HEK293 (cell line): Measurements from ENCODE around the gene CHSY1.
A peak's percentile ranks its signal among the peaks of the same experiment; 100 is the strongest.

Experiments
- CTCF ChIA-PET: fragments of 350-600 bp; formaldehyde crosslinking; extraction: SDS; loops from one replicate; lab custom pipeline; 2021; ENCODE audit warnings: antibody characterized with exemption; lab: Yijun Ruan, JAX
- POLR2A ChIA-PET: fragments of 300-600 bp; formaldehyde crosslinking; extraction: SDS; loops from one replicate; lab custom pipeline; 2020; ENCODE audit warnings: antibody characterized with exemption, inconsistent platforms; lab: Yijun Ruan, JAX
- H3K27ac ChIP-seq: fragments of 200-500 bp; sonication (Bioruptor generic); 2 replicates; pipeline ENCODE4 v1.5.1; 2014; ENCODE audit warnings: low read depth, low read length, control low read depth, inconsistent platforms; ENCODE audit errors: extremely low read depth
- H3K36me3 ChIP-seq, 2 experiments: fragments of 200-500 bp in 1 of 2; sonication (Bioruptor generic) in 1 of 2; 1 replicate in 1 of 2; 2 replicates in 1 of 2; pipeline ENCODE4 v1.5.1; 2014 to 2017; ENCODE audit warnings: inconsistent platforms in 2 of 2, low read length in 2 of 2; ENCODE audit not compliant: control insufficient read depth in 2 of 2, insufficient read depth in 1 of 2
- H3K4me1 ChIP-seq: fragments of 200-500 bp; sonication (Bioruptor generic); 2 replicates; pipeline ENCODE4 v1.5.1; 2014; ENCODE audit warnings: mild to moderate bottlenecking, low read length, inconsistent platforms; ENCODE audit not compliant: control insufficient read depth, insufficient read depth
- H3K4me3 ChIP-seq: 2 replicates; pipeline ENCODE4 v1.5.1; 2011; ENCODE audit warnings: low read depth, mild to moderate bottlenecking, control low read depth, low read length, moderate library complexity
- H3K9me3 ChIP-seq: fragments of 200-500 bp; sonication (Bioruptor generic); 2 replicates; pipeline ENCODE4 v1.5.1; 2014; ENCODE audit warnings: low read depth, low read length, inconsistent platforms; ENCODE audit not compliant: control insufficient read depth, insufficient read depth
- EGR2 ChIP-seq: fragments of 450-650 bp; formaldehyde crosslinking; IDR thresholded peaks from 2 replicates; pipeline ENCODE4 v1.5.1; 2016; ENCODE audit warnings: low read depth, missing biosample characterization, missing genetic modification characterization
- FEZF1 ChIP-seq: fragments of 450-650 bp; formaldehyde crosslinking; IDR thresholded peaks from 2 replicates; pipeline ENCODE4 v1.5.1; 2016; ENCODE audit warnings: missing biosample characterization, missing genetic modification characterization
- MYNN ChIP-seq: fragments of 450-650 bp; formaldehyde crosslinking; IDR thresholded peaks from 2 replicates; pipeline ENCODE4 v1.5.1; 2016; ENCODE audit warnings: missing biosample characterization, missing genetic modification characterization, borderline replicate concordance
- SCRT1 ChIP-seq: fragments of 450-650 bp; formaldehyde crosslinking; IDR thresholded peaks from 2 replicates; pipeline ENCODE4 v1.5.1; 2016; ENCODE audit warnings: missing biosample characterization, missing genetic modification characterization, borderline replicate concordance
- SCRT2 ChIP-seq: fragments of 450-650 bp; formaldehyde crosslinking; IDR thresholded peaks from 2 replicates; pipeline ENCODE4 v1.5.1; 2016; ENCODE audit warnings: missing biosample characterization, missing genetic modification characterization
- TRIM28 ChIP-seq: IDR thresholded peaks from 2 replicates; pipeline ENCODE4 v1.6.1; 2011; ENCODE audit warnings: low read length, control low read depth, borderline replicate concordance
- ZBTB1 ChIP-seq: fragments of 450-650 bp; formaldehyde crosslinking; IDR thresholded peaks from 2 replicates; pipeline ENCODE4 v1.5.1; 2016; ENCODE audit warnings: missing biosample characterization, missing genetic modification characterization
- ZNF366 ChIP-seq: fragments of 450-650 bp; formaldehyde crosslinking; conservative IDR thresholded peaks from 2 replicates; pipeline ENCODE4 v1.5.1; 2016; ENCODE audit warnings: missing biosample characterization, missing genetic modification characterization
- ZNF521 ChIP-seq: fragments of 450-650 bp; formaldehyde crosslinking; IDR thresholded peaks from 2 replicates; pipeline ENCODE4 v1.5.1; 2017; ENCODE audit warnings: missing biosample characterization, mild to moderate bottlenecking, missing genetic modification characterization
- ZNF664 ChIP-seq: fragments of 450-650 bp; formaldehyde crosslinking; IDR thresholded peaks from 2 replicates; pipeline ENCODE4 v1.5.1; 2016; ENCODE audit warnings: missing biosample characterization, missing genetic modification characterization
- ZNF768 ChIP-seq: fragments of 450-650 bp; formaldehyde crosslinking; IDR thresholded peaks from 2 replicates; pipeline ENCODE4 v1.5.1; 2018; ENCODE audit warnings: missing biosample characterization, mild to moderate bottlenecking, missing genetic modification characterization
- ZNF791 ChIP-seq: fragments of 450-650 bp; formaldehyde crosslinking; IDR thresholded peaks from 2 replicates; pipeline ENCODE4 v1.5.1; 2016; ENCODE audit warnings: missing biosample characterization, missing genetic modification characterization
- ZNF837 ChIP-seq: fragments of 450-650 bp; formaldehyde crosslinking; IDR thresholded peaks from 2 replicates; pipeline ENCODE4 v1.5.1; 2016; ENCODE audit warnings: missing biosample characterization, missing genetic modification characterization
- ZNF843 ChIP-seq: fragments of 450-650 bp; formaldehyde crosslinking; IDR thresholded peaks from 2 replicates; pipeline ENCODE4 v1.5.1; 2016; ENCODE audit warnings: missing biosample characterization, missing genetic modification characterization
- ZXDB ChIP-seq: fragments of 450-650 bp; formaldehyde crosslinking; IDR thresholded peaks from 2 replicates; pipeline ENCODE4 v1.5.1; 2016; ENCODE audit warnings: missing biosample characterization, missing genetic modification characterization
- TF ChIP-seq, protein P1 (sequence below): fragments of 450-650 bp; formaldehyde crosslinking; IDR thresholded peaks from 2 replicates; pipeline ENCODE4 v1.5.1; 2016; ENCODE audit warnings: missing biosample characterization, missing genetic modification characterization
- TF ChIP-seq, protein P2 (sequence below): fragments of 450-650 bp; formaldehyde crosslinking; IDR thresholded peaks from 2 replicates; pipeline ENCODE4 v1.5.1; 2016; ENCODE audit warnings: missing biosample characterization, missing genetic modification characterization, borderline replicate concordance
- TF ChIP-seq, protein P3 (sequence below): fragments of 450-650 bp; formaldehyde crosslinking; IDR thresholded peaks from 2 replicates; pipeline ENCODE4 v1.5.1; 2016; ENCODE audit warnings: missing biosample characterization, missing genetic modification characterization, low read depth
- TF ChIP-seq, protein P4 (sequence below): fragments of 450-650 bp; formaldehyde crosslinking; IDR thresholded peaks from 2 replicates; pipeline ENCODE4 v1.5.1; 2017; ENCODE audit warnings: missing biosample characterization, missing genetic modification characterization

Gene CHSY1

DNA sequence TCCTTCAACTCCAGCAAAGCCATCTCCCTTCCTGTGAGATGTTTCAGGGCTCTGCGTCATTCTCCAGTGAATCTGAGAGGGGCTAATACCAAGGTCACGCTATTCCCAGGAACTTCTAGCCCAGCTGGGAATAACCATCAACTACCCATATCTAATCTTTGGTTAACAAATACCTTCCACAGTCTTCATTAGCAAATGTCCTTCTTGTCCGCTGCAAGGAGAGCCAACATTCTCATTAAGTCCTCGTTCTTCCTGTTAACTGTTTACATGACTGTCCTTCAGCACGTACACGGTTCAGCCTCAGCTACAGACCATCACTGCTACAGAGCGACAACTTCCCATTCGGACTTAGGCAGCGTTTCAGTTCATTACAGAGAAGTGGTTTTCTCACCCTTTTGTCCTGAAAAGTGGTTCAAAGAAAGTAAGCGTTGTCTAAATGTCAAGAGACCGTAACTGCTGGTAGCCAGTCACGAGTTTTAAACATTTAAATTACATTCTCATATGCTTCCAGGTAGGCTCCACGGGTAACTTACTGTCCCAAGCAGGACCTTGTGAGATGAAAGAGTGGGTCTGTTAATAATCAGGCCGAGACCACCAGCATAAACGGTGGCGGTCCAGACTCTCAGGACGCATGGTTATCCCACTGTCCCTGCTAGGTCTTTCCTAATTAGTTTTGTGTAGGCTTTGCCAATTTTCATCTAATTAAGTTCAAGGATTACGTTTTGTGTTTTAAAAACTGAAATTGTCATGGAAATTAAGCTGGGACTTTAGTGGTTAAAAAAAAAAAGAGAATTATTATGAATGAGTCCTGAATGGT, 63.8 kb downstream of the CHSY1 start:
- H3K27ac ChIP-seq: no peak overlapping the region
- TF ChIP-seq ZNF837 (tag by site-specific recombination) (no peak), ZNF843 (no peak), TRIM28 (peak; percentile 23; the same call in 1 of the 2 replicates)
- TF ChIP-seq, protein P1, sequence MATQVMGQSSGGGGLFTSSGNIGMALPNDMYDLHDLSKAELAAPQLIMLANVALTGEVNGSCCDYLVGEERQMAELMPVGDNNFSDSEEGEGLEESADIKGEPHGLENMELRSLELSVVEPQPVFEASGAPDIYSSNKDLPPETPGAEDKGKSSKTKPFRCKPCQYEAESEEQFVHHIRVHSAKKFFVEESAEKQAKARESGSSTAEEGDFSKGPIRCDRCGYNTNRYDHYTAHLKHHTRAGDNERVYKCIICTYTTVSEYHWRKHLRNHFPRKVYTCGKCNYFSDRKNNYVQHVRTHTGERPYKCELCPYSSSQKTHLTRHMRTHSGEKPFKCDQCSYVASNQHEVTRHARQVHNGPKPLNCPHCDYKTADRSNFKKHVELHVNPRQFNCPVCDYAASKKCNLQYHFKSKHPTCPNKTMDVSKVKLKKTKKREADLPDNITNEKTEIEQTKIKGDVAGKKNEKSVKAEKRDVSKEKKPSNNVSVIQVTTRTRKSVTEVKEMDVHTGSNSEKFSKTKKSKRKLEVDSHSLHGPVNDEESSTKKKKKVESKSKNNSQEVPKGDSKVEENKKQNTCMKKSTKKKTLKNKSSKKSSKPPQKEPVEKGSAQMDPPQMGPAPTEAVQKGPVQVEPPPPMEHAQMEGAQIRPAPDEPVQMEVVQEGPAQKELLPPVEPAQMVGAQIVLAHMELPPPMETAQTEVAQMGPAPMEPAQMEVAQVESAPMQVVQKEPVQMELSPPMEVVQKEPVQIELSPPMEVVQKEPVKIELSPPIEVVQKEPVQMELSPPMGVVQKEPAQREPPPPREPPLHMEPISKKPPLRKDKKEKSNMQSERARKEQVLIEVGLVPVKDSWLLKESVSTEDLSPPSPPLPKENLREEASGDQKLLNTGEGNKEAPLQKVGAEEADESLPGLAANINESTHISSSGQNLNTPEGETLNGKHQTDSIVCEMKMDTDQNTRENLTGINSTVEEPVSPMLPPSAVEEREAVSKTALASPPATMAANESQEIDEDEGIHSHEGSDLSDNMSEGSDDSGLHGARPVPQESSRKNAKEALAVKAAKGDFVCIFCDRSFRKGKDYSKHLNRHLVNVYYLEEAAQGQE (tag by site-specific recombination): no peak
- TF ChIP-seq, all 188 proteins: peak for 1
- POLR2A ChIA-PET: no interaction called here
- Histone ChIP-seq H3K36me3 (peaks cover 3 to 4% of the 10 kb centered on the region in 2 experiments; a peak in 2 of 3 replicates), H3K9me3 (no peaks in the 10 kb centered on the region), H3K4me3 (no peak overlapping the region), H3K4me1 (no peaks in the 10 kb centered on the region; the same call in none of the 2 replicates)
- CTCF ChIA-PET: interaction anchor here (1.3 to 1.6 kb wide), 2 partner anchors 11 to 71 kb away, joined by 3 read pairs; no protein-coding TSS in a partner anchor

DNA sequence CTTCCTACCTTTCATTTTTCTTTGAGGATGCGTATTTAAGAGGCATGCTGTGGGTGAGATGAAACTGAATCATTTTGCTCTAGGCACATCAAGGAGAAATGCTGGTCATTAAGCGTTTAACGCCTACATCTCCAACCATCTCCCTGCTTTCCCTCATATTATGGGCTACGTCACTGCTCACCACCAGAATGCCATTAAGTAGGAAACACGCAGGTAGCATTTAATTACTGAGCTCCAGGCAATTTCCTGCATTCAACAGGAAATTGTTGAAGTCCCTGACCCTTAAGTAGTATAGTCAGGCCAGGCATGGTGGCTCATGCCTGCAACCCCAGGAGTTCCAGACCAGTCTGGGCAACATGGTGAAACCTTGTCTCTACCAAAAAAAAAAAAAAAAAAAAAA, 66.1 kb downstream of the CHSY1 start:
- no peak overlapping the region for H3K27ac ChIP-seq
- ChIA-PET POLR2A (no interaction called here), CTCF (interaction anchor here (0.6 kb wide), 1 partner anchor 9 kb away, joined by 3 read pairs; no protein-coding TSS in a partner anchor)
- no peak overlapping the region for H3K4me3 ChIP-seq
- peaks cover 3 to 23% of the 10 kb centered on the region in 2 experiments; a peak in 2 of 3 replicates for H3K36me3 ChIP-seq
- 0 out of 2 replicates have a peak, but pooled peaks have one; percentile 23 for TF ChIP-seq EGR2
- TF ChIP-seq, protein P2, sequence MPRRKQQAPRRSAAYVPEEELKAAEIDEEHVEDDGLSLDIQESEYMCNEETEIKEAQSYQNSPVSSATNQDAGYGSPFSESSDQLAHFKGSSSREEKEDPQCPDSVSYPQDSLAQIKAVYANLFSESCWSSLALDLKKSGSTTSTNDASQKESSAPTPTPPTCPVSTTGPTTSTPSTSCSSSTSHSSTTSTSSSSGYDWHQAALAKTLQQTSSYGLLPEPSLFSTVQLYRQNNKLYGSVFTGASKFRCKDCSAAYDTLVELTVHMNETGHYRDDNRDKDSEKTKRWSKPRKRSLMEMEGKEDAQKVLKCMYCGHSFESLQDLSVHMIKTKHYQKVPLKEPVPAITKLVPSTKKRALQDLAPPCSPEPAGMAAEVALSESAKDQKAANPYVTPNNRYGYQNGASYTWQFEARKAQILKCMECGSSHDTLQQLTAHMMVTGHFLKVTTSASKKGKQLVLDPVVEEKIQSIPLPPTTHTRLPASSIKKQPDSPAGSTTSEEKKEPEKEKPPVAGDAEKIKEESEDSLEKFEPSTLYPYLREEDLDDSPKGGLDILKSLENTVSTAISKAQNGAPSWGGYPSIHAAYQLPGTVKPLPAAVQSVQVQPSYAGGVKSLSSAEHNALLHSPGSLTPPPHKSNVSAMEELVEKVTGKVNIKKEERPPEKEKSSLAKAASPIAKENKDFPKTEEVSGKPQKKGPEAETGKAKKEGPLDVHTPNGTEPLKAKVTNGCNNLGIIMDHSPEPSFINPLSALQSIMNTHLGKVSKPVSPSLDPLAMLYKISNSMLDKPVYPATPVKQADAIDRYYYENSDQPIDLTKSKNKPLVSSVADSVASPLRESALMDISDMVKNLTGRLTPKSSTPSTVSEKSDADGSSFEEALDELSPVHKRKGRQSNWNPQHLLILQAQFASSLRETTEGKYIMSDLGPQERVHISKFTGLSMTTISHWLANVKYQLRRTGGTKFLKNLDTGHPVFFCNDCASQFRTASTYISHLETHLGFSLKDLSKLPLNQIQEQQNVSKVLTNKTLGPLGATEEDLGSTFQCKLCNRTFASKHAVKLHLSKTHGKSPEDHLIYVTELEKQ (tag by site-specific recombination): no peak
- no peaks in the 10 kb centered on the region for H3K9me3 ChIP-seq
- no peaks in the 10 kb centered on the region; the same call in none of the 2 replicates for H3K4me1 ChIP-seq

DNA sequence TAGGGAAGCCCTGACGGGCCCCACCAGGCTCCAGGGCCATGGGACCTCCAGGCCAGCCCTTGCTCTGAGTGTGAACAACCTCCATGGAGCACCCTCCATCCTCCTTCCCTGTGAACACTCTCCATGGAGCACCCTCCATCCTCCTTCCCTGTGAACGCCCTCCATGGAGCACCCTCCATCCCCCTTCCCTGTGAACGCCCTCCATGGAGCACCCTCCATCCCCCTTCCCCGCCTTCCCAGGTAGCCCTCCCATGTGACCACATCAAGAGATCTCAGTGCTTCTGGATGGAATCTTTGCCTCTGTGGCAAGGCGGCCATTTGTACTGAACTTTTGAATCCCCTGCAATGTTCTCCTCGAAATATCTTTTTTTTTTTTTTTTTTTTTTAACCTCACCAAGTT, 66.5 kb downstream of the CHSY1 start:
- ChIA-PET POLR2A (no interaction called here), CTCF (interaction anchor here (0.6 kb wide), 1 partner anchor 843 kb away, joined by 3 read pairs; no protein-coding TSS in a partner anchor)
- Histone ChIP-seq H3K9me3 (no peaks in the 10 kb centered on the region), H3K4me1 (no peaks in the 10 kb centered on the region; the same call in none of the 2 replicates), H3K36me3 (peaks cover 3 to 24% of the 10 kb centered on the region in 2 experiments; a peak in 2 of 3 replicates), H3K27ac (no peak overlapping the region), H3K4me3 (no peak overlapping the region)
- TF ChIP-seq, protein P3, sequence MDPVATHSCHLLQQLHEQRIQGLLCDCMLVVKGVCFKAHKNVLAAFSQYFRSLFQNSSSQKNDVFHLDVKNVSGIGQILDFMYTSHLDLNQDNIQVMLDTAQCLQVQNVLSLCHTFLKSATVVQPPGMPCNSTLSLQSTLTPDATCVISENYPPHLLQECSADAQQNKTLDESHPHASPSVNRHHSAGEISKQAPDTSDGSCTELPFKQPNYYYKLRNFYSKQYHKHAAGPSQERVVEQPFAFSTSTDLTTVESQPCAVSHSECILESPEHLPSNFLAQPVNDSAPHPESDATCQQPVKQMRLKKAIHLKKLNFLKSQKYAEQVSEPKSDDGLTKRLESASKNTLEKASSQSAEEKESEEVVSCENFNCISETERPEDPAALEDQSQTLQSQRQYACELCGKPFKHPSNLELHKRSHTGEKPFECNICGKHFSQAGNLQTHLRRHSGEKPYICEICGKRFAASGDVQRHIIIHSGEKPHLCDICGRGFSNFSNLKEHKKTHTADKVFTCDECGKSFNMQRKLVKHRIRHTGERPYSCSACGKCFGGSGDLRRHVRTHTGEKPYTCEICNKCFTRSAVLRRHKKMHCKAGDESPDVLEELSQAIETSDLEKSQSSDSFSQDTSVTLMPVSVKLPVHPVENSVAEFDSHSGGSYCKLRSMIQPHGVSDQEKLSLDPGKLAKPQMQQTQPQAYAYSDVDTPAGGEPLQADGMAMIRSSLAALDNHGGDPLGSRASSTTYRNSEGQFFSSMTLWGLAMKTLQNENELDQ (tag by site-specific recombination): no peak
- TF ChIP-seq, protein P4, sequence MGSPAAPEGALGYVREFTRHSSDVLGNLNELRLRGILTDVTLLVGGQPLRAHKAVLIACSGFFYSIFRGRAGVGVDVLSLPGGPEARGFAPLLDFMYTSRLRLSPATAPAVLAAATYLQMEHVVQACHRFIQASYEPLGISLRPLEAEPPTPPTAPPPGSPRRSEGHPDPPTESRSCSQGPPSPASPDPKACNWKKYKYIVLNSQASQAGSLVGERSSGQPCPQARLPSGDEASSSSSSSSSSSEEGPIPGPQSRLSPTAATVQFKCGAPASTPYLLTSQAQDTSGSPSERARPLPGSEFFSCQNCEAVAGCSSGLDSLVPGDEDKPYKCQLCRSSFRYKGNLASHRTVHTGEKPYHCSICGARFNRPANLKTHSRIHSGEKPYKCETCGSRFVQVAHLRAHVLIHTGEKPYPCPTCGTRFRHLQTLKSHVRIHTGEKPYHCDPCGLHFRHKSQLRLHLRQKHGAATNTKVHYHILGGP (tag by site-specific recombination): no peak
- TF ChIP-seq ZNF366 (tag by site-specific recombination) (no peak), ZBTB1 (tag by site-specific recombination) (no peak), ZNF791 (tag by site-specific recombination) (no peak), SCRT2 (no peak), ZXDB (no peak), ZNF664 (tag by site-specific recombination) (no peak), ZNF521 (tag by site-specific recombination) (no peak), SCRT1 (tag by site-specific recombination) (no peak), ZNF768 (tag by site-specific recombination) (no peak), MYNN (no peak), FEZF1 (tag by site-specific recombination) (no peak)
